Measurements from ENCODE around the gene SCYL3. TPM values are rescaled to one million over a fixed set of nuclear protein-coding genes. Genes with fewer than 3 reads are reported as not detected.

Gene SCYL3
- total RNA-seq, 1 donor: 10.1 TPM

DNA sequence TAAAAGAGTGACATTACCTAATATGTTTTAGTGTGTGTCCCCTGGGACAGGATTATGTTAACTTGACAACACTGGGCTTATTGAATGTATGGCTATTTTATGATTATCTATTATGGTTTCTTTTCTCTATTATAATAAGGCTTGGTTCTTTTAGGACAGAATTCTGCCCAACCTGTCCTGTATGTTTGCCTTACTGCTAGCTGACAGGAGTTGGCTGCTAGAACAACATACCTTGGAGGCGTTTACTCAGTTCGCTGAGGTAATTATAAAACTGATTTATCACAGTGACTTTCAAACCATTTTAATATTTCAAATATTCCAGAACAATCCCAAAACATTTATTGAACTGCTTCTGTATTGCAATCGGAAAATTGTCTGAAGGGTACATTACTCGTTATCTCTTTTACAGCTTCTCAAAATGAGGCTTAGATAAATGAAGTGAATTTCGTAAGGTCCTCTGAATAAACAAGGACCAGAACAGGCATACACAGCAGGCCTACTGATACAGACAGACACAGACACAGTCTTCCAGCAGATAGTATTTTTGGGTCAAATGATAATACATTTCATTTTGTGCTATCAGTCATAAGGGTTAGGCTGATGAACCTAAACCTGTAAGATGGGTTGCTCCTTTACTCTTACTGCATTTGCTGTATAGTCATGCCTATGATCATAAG is 44.2 kb downstream of the SCYL3 start:
- H3K4me3 ChIP-seq (ENCODE audit: insufficient read depth, low read length): no peak overlapping the region
- TF ChIP-seq, protein P1, sequence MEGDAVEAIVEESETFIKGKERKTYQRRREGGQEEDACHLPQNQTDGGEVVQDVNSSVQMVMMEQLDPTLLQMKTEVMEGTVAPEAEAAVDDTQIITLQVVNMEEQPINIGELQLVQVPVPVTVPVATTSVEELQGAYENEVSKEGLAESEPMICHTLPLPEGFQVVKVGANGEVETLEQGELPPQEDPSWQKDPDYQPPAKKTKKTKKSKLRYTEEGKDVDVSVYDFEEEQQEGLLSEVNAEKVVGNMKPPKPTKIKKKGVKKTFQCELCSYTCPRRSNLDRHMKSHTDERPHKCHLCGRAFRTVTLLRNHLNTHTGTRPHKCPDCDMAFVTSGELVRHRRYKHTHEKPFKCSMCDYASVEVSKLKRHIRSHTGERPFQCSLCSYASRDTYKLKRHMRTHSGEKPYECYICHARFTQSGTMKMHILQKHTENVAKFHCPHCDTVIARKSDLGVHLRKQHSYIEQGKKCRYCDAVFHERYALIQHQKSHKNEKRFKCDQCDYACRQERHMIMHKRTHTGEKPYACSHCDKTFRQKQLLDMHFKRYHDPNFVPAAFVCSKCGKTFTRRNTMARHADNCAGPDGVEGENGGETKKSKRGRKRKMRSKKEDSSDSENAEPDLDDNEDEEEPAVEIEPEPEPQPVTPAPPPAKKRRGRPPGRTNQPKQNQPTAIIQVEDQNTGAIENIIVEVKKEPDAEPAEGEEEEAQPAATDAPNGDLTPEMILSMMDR (IDR thresholded peaks at IDR 0.05; ENCODE audit: extremely low read depth, low read depth, low read length): no peak
- no peak overlapping the region for H3K4me2 ChIP-seq (ENCODE audit: insufficient read depth, low read length)
- H4K20me1 ChIP-seq (ENCODE audit: insufficient read depth, low read length): no peaks in the 10 kb centered on the region
- no peak for DNase-seq (ENCODE audit: insufficient read length, low spot score, missing footprints)
- no peaks in the 10 kb centered on the region for H3K4me1 ChIP-seq (ENCODE audit: insufficient read depth, low read length)
- H3K79me2 ChIP-seq (ENCODE audit: insufficient read depth, low read length): no peaks in the 10 kb centered on the region
- H3K36me3 ChIP-seq (ENCODE audit: insufficient read depth, low read length): peaks cover 58% of the 10 kb centered on the region
- H2AFZ ChIP-seq (ENCODE audit: low read length): no peak overlapping the region
- H3K9me3 ChIP-seq (ENCODE audit: low read depth, low read length): no peaks in the 10 kb centered on the region
- no peak overlapping the region for H3K27ac ChIP-seq (ENCODE audit: low read depth, low read length)
- no peaks in the 10 kb centered on the region for H3K27me3 ChIP-seq (ENCODE audit: insufficient read depth, low read length)

DNA sequence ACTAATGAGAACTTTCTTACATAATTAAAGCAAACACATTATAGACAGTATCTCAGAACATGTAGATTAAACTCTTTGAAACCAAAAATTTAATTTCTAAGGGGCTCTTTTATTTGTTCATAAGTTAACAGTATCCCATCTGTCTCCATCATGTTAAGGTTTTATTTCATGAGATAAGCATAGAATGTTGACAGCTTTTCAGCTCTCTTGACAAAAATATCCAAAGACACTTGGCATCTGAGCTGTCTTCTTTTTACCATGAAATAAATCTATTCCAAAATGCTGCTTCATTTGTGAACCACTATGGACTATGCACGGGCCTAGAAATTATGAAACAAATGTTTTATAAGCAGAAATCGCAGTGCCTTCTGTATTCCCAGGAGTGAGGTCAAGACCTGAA is 45.2 kb downstream of the SCYL3 start:
- no peak overlapping the region for H2AFZ ChIP-seq (ENCODE audit: low read length)
- H3K79me2 ChIP-seq (ENCODE audit: insufficient read depth, low read length): no peaks in the 10 kb centered on the region
- H3K36me3 ChIP-seq (ENCODE audit: insufficient read depth, low read length): peaks cover 54% of the 10 kb centered on the region
- H3K27me3 ChIP-seq (ENCODE audit: insufficient read depth, low read length): no peaks in the 10 kb centered on the region
- H3K4me3 ChIP-seq (ENCODE audit: insufficient read depth, low read length): no peak overlapping the region
- no peak for DNase-seq (ENCODE audit: insufficient read length, low spot score, missing footprints)
- H3K27ac ChIP-seq (ENCODE audit: low read depth, low read length): no peak overlapping the region
- no peaks in the 10 kb centered on the region for H3K4me1 ChIP-seq (ENCODE audit: insufficient read depth, low read length)
- no peaks in the 10 kb centered on the region for H3K9me3 ChIP-seq (ENCODE audit: low read depth, low read length)
- TF ChIP-seq, protein P1 (IDR thresholded peaks at IDR 0.05; ENCODE audit: extremely low read depth, low read depth, low read length): no peak
- H4K20me1 ChIP-seq (ENCODE audit: insufficient read depth, low read length): no peaks in the 10 kb centered on the region
- H3K4me2 ChIP-seq (ENCODE audit: insufficient read depth, low read length): no peak overlapping the region

DNA sequence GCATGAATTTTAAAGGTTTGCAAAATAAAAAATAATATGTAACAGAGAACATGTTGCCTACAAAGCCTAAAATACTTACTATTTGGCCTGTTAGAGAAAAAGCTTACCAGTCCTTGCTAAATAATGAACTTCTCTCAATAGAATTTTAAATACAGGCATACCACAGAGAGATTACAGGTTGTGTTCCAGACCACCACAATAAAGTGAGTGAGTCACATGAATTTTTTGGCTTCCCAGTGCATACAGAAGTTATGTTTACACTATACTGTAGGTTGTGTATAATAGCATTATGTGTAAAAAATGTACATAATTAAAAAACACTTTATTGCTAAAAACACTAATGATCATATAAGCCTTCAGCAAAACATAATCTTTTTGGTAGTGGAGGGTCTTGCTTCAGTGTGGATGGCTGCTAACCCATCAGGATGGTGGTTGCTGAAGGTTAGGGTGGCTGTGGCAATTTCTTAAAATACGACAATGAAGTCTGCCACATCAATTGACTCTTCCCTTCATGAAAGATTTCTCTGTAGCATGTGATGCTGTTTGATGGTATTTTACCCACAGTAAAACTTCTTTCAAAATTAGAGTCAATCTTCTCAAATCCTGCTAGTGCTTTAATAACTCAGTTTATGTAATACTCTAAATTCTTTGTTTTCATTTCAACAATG is 48.6 kb downstream of the SCYL3 start:
- Histone ChIP-seq H4K20me1 (ENCODE audit: insufficient read depth, low read length) (no peaks in the 10 kb centered on the region), H2AFZ (ENCODE audit: low read length) (no peak overlapping the region), H3K36me3 (ENCODE audit: insufficient read depth, low read length) (peaks cover 33% of the 10 kb centered on the region), H3K27ac (ENCODE audit: low read depth, low read length) (no peak overlapping the region), H3K4me1 (ENCODE audit: insufficient read depth, low read length) (no peaks in the 10 kb centered on the region), H3K79me2 (ENCODE audit: insufficient read depth, low read length) (no peaks in the 10 kb centered on the region), H3K27me3 (ENCODE audit: insufficient read depth, low read length) (no peaks in the 10 kb centered on the region), H3K4me3 (ENCODE audit: insufficient read depth, low read length) (no peak overlapping the region), H3K4me2 (ENCODE audit: insufficient read depth, low read length) (no peak overlapping the region), H3K9me3 (ENCODE audit: low read depth, low read length) (no peaks in the 10 kb centered on the region)
- TF ChIP-seq, protein P1 (IDR thresholded peaks at IDR 0.05; ENCODE audit: extremely low read depth, low read depth, low read length): no peak
- no peak for DNase-seq (ENCODE audit: insufficient read length, low spot score, missing footprints)

DNA sequence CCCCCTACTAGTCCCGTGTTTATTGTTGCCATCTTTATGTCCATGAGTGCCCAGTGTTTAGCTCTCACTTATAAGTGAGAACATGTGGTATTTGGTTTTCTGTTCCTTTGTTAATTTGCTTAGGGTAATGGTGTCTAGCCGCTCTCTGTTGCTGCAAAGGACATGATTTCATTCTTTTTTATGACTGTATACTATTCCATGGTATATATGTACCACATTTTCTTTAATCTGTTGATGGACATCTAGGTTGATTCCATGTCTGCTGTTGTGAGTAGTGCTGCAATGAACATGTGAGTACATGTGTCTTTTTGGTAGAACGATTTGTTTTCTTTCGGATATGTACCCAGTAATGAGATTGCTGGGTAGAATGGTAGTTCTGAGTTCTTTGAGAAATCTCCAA is 54.8 kb downstream of the SCYL3 start:
- Histone ChIP-seq H3K4me1 (ENCODE audit: insufficient read depth, low read length) (no peaks in the 10 kb centered on the region), H2AFZ (ENCODE audit: low read length) (no peak overlapping the region), H3K27ac (ENCODE audit: low read depth, low read length) (no peak overlapping the region), H3K4me3 (ENCODE audit: insufficient read depth, low read length) (no peak overlapping the region), H3K36me3 (ENCODE audit: insufficient read depth, low read length) (peaks cover 6% of the 10 kb centered on the region), H3K9me3 (ENCODE audit: low read depth, low read length) (no peaks in the 10 kb centered on the region), H3K27me3 (ENCODE audit: insufficient read depth, low read length) (no peaks in the 10 kb centered on the region), H3K4me2 (ENCODE audit: insufficient read depth, low read length) (no peak overlapping the region), H4K20me1 (ENCODE audit: insufficient read depth, low read length) (no peaks in the 10 kb centered on the region), H3K79me2 (ENCODE audit: insufficient read depth, low read length) (no peaks in the 10 kb centered on the region)
- DNase-seq (ENCODE audit: insufficient read length, low spot score, missing footprints): no peak
- TF ChIP-seq, protein P1 (IDR thresholded peaks at IDR 0.05; ENCODE audit: extremely low read depth, low read depth, low read length): no peak

Measured in osteoblast (primary cell).